IMR-90 (cell line): ENCODE results near the gene MMRN1. TPM values are rescaled to one million over a fixed set of nuclear protein-coding genes. Genes with fewer than 3 reads are reported as not detected.

Experiments used
- ATAC-seq: fragments of 200-7000 bp; cut with Tn5 transposase; 2 replicates; pipeline ENCODE4 v1.9.1; 2020; ENCODE audit warnings: low read depth, mild to moderate bottlenecking, moderate library complexity
- BruUV-seq: library from RNA; stranded (reverse); fragments of 400-500 nt; replicated peaks from 2 replicates; lab custom pipeline; 2021; lab: Mats Ljungman, UMichigan
- CTCF ChIA-PET: fragments of 300-600 bp; formaldehyde crosslinking; extraction: SDS; loops from one replicate; lab custom pipeline; 2021; ENCODE audit warnings: antibody characterized with exemption; lab: Yijun Ruan, JAX
- POLR2A ChIA-PET: fragments of 300-600 bp; sonication (Branson Sonifier 250); formaldehyde crosslinking; loops from one replicate; lab custom pipeline; 2022; ENCODE audit warnings: antibody characterized with exemption; ENCODE audit not compliant: unreplicated experiment; lab: Charles Lee
- DNase-seq: peaks from one replicate; pipeline ENCODE4 v3.0.0; 2013
- H2AFZ ChIP-seq: replicated peaks from 2 replicates; pipeline ENCODE3; 2013; ENCODE audit warnings: low read length, mild to moderate bottlenecking; ENCODE audit not compliant: poor library complexity
- H2AK5ac ChIP-seq: 2 replicates; pipeline ENCODE4 v1.6.1; 2013; ENCODE audit warnings: low read depth, low read length, inconsistent platforms
- H2AK9ac ChIP-seq: replicated peaks from 2 replicates; pipeline ENCODE3; 2013; ENCODE audit warnings: mild to moderate bottlenecking, low read depth, low read length, moderate library complexity; ENCODE audit not compliant: poor library complexity
- H2BK120ac ChIP-seq: 2 replicates; pipeline ENCODE4 v1.6.1; 2013; ENCODE audit warnings: low read depth, low read length, inconsistent platforms
- H2BK15ac ChIP-seq: 3 replicates; pipeline ENCODE4 v1.6.1; 2013; ENCODE audit warnings: low read depth, low read length, inconsistent platforms
- H2BK20ac ChIP-seq: 2 replicates; pipeline ENCODE4 v1.6.1; 2013; ENCODE audit warnings: low read depth, mild to moderate bottlenecking, inconsistent platforms, low read length, moderate library complexity
- H2BK5ac ChIP-seq: 2 replicates; pipeline ENCODE4 v1.6.1; 2013; ENCODE audit warnings: mild to moderate bottlenecking, low read depth, low read length, inconsistent platforms; ENCODE audit not compliant: poor library complexity, severe bottlenecking
- H3K14ac ChIP-seq: replicated peaks from 2 replicates; pipeline ENCODE4 v1.6.1; 2013; ENCODE audit warnings: low read depth, low read length, inconsistent platforms
- H3K18ac ChIP-seq: 2 replicates; pipeline ENCODE4 v1.6.1; 2013; ENCODE audit warnings: low read depth, low read length, control low read depth
- H3K23ac ChIP-seq: 2 replicates; pipeline ENCODE4 v1.6.1; 2013; ENCODE audit warnings: low read depth, low read length, inconsistent platforms
- H3K27ac ChIP-seq: 2 replicates; pipeline ENCODE4 v1.5.1; 2013; ENCODE audit warnings: mild to moderate bottlenecking, control low read depth, low read length; ENCODE audit not compliant: insufficient read depth
- H3K27me3 ChIP-seq: 2 replicates; pipeline ENCODE4 v1.6.1; 2013; ENCODE audit warnings: low read length; ENCODE audit not compliant: control insufficient read depth, insufficient read depth
- H3K36me3 ChIP-seq: 2 replicates; pipeline ENCODE4 v1.6.1; 2013; ENCODE audit warnings: low read length, mixed read lengths; ENCODE audit not compliant: control insufficient read depth, insufficient read depth
- H3K4ac ChIP-seq: 2 replicates; pipeline ENCODE4 v1.6.1; 2013; ENCODE audit warnings: low read depth, low read length, inconsistent platforms
- H3K4me1 ChIP-seq: 2 replicates; pipeline ENCODE4 v1.6.1; 2013; ENCODE audit warnings: low read length, mixed read lengths; ENCODE audit not compliant: control insufficient read depth, insufficient read depth
- H3K4me2 ChIP-seq: 2 replicates; pipeline ENCODE4 v1.6.1; 2013; ENCODE audit warnings: low read depth, mild to moderate bottlenecking, control low read depth, low read length, moderate library complexity
- H3K4me3 ChIP-seq: 2 replicates; pipeline ENCODE4 v1.5.1; 2013; ENCODE audit warnings: low read depth, mild to moderate bottlenecking, control low read depth, low read length, moderate library complexity; ENCODE audit not compliant: insufficient read depth
- H3K56ac ChIP-seq: 2 replicates; pipeline ENCODE4 v1.6.1; 2013; ENCODE audit warnings: low read length, inconsistent platforms; ENCODE audit not compliant: insufficient read depth; ENCODE audit errors: extremely low read depth
- H3K79me1 ChIP-seq, 2 experiments: 2 replicates each; pipeline ENCODE4 v1.6.1; 2013; ENCODE audit warnings: low read length in 2 of 2, inconsistent platforms in 1 of 2, low read depth in 1 of 2
- H3K9ac ChIP-seq: 2 replicates; pipeline ENCODE4 v1.6.1; 2013; ENCODE audit warnings: low read depth, low read length, control low read depth
- H3K9me1 ChIP-seq: 2 replicates; pipeline ENCODE4 v1.6.1; 2013; ENCODE audit warnings: low read length, inconsistent platforms; ENCODE audit not compliant: insufficient read depth
- H3K9me3 ChIP-seq: 2 replicates; pipeline ENCODE4 v1.6.1; 2013; ENCODE audit warnings: low read length; ENCODE audit not compliant: control insufficient read depth, insufficient read depth
- H4K20me1 ChIP-seq: 2 replicates; pipeline ENCODE4 v1.6.1; 2013; ENCODE audit warnings: low read length, inconsistent platforms; ENCODE audit not compliant: insufficient read depth
- H4K5ac ChIP-seq: 2 replicates; pipeline ENCODE4 v1.6.1; 2013; ENCODE audit warnings: mild to moderate bottlenecking, low read depth, low read length, control low read depth
- H4K8ac ChIP-seq, 2 experiments: 2 replicates each; pipeline ENCODE4 v1.6.1; 2013; ENCODE audit warnings: low read depth in 2 of 2, low read length in 2 of 2, control low read depth in 1 of 2, inconsistent platforms in 1 of 2
- H4K91ac ChIP-seq: 2 replicates; pipeline ENCODE4 v1.6.1; 2013; ENCODE audit warnings: low read depth, low read length, inconsistent platforms; ENCODE audit not compliant: insufficient read depth
- MAFK ChIP-seq: IDR thresholded peaks from 2 replicates; pipeline ENCODE4 v1.6.1; 2012; ENCODE audit warnings: low read depth, low read length, improper control_type of control experiment
- MAZ ChIP-seq: IDR thresholded peaks from 2 replicates; pipeline ENCODE4 v1.6.1; 2012; ENCODE audit warnings: low read depth, mild to moderate bottlenecking, low read length, improper control_type of control experiment, moderate library complexity, borderline replicate concordance
- POLR2A ChIP-seq: IDR thresholded peaks from 2 replicates; pipeline ENCODE4 v1.6.1; 2012; ENCODE audit warnings: mild to moderate bottlenecking, low read depth, low read length
- WGBS, 2 experiments: methylation state at CpG; one replicate each; pipeline versions ENCODE4 v1.1.5 to v1.1.7; 2013; ENCODE audit warnings: missing lambda C conversion rate in 2 of 2; ENCODE audit not compliant: insufficient read length in 1 of 2; ENCODE audit errors: extremely low coverage in 2 of 2; 5-methylcytosine and 5-hydroxymethylcytosine counted together
- dilution Hi-C: fragments of 300-500 bp; cut with HindIII; formaldehyde crosslinking; loops from one replicate; pipeline ENCODE4 v1.14.3; 2018; ENCODE audit warnings: low sequenced_read_pairs; ENCODE audit not compliant: unreplicated experiment
- in situ Hi-C: fragments of 300-500 bp; cut with MboI; formaldehyde crosslinking; loops from 3 replicates; pipeline ENCODE4 v1.14.3; 2019; ENCODE audit warnings: low sequenced_read_pairs, inconsistent platforms, mixed read lengths
- intact Hi-C: fragments of 100-400 bp; cut with micrococcal nuclease; formaldehyde crosslinking; loops from 2 replicates; pipeline ENCODE4 v1.10.0; 2022
- polyA plus RNA-seq, 3 experiments: library from polyadenylated mRNA; depleted of rRNA; stranded (reverse); fragments of >200 nt; gene quantifications; 2 replicates each; pipeline ENCODE4 v1.2.3, GENCODE V29; 2012; ENCODE audit warnings: low replicate concordance in 1 of 3
- total RNA-seq: library from RNA; depleted of rRNA; stranded (reverse); fragments of >200 nt; gene quantifications from 2 replicates; pipeline ENCODE4 v1.2.3, GENCODE V29; 2012

Gene MMRN1
- total and polyA plus RNA-seq, 2 of the 4 experiments (the other 2 are of a cell fraction): not detected

DNA sequence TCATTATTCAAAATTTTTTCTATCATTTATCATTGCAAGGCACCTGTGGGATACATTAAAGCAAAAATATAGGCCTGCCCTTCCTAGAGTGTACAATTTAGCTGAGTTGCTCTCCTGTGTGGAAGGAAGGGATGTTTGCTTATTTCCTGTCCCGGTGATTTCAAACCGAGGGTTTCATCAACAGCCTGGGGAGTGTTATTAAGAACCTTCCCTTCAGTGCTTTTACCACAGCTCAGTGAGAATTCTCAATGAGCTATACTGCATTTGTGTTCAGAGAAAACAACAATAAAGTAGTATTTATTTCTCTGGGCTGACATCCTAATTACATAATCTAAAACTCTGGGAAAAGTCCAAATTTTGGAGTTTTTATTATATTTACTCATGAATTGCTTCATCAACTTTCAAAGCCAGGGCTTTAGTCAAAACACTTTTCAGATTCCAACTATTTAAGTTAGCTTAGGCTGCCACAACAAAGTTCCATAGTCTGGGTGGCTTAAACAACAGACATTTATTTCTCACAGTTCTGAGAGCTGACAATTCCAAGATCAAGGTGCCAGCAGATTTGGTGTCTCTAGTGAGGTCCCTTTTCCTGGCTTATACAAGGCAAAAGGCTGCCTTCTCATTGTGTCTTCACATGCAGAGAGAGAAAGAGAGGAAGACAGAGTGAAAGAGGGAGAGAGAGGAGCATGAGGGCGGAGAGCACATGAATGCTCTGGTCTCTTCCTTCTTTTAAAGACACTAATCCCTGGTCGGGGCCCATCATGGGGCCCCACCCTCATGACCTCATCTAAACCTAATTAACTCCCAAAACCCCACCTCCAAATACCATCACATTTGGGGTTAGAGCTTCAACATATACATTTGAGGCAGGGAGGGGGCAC, 62.6 kb downstream of the MMRN1 start (continued):
- TF ChIP-seq MAZ: no peak

DNA sequence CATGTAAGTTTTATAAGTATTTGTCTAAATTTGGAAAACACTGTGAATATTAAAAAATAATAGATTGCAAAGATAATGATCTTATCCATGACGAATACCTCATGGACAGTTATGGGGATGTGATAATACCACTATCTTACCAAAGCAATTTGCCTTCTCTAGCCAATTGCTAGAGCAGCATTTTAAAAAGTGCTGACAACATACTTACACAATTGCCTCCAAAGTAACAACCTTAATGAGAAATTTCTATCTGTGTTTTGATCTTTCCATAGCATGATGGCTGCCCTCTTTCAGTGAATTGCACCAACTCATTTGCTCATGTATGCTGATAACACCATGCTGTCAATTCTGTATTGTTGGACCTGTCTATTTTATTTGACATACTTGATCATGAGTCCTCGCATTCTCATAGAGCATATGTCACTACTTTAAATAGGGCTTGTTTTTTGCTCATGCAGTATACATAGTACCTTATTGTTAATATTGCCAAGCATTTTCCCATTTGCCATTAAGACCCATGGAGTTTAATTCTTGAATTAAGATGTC, 87.2 kb downstream of the MMRN1 start:
- H2AFZ ChIP-seq: no peak overlapping the region
- DNase-seq (no peak), ATAC-seq (no peak)
- H4K91ac ChIP-seq: no peak overlapping the region
- H3K79me1 ChIP-seq: no peaks in the 10 kb centered on the region
- no peaks in the 10 kb centered on the region for H3K4me1 ChIP-seq
- peak; percentile 34; the same call in 1 of the 2 replicates for TF ChIP-seq MAFK
- TF ChIP-seq POLR2A: no peak
- H2AK5ac ChIP-seq: no peak overlapping the region
- no peak overlapping the region for H3K4me2 ChIP-seq
- no peak overlapping the region for H4K8ac ChIP-seq
- no peak overlapping the region for H2AK9ac ChIP-seq
- no peak overlapping the region for H3K27ac ChIP-seq
- H2BK15ac ChIP-seq: no peak overlapping the region
- no peaks in the 10 kb centered on the region for H3K27me3 ChIP-seq
- CTCF ChIA-PET: no interaction called here
- in situ Hi-C loops: no loop called here
- no peak overlapping the region for H2BK5ac ChIP-seq
- H3K14ac ChIP-seq: no peak overlapping the region
- H3K56ac ChIP-seq: no peak overlapping the region
- H3K18ac ChIP-seq: no peak overlapping the region
- no TSS peak for BruUV-seq
- no peak overlapping the region for H3K23ac ChIP-seq
- no CpG with 5 or more reads among the region's 2 CpGs for WGBS, 2 experiments
- H4K5ac ChIP-seq: no peak overlapping the region
- H3K9ac ChIP-seq: no peak overlapping the region
- H2BK120ac ChIP-seq: no peak overlapping the region
- dilution Hi-C loops: no loop called here
- H4K20me1 ChIP-seq: no peaks in the 10 kb centered on the region
- H3K9me1 ChIP-seq: no peaks in the 10 kb centered on the region
- H3K36me3 ChIP-seq: no peaks in the 10 kb centered on the region
- no peaks in the 10 kb centered on the region for H3K9me3 ChIP-seq
- POLR2A ChIA-PET: no interaction called here
- intact Hi-C loops: no loop called here
- H3K4ac ChIP-seq: no peak overlapping the region
- H2BK20ac ChIP-seq: no peak overlapping the region
- no peak overlapping the region for H3K4me3 ChIP-seq
